ENCODE results near the gene TTYH2. TPM values are rescaled to one million over a fixed set of nuclear protein-coding genes. Genes with fewer than 3 reads are reported as not detected.

TTYH2 gene
- polyA plus RNA-seq, 1 of the 3 experiments (the other 2 are of a cell fraction): 16.1 TPM

- no peak overlapping the region for H3K4me3 ChIP-seq (ENCODE audit: low read depth in 2 of 2, low read length in 1 of 2)
- peaks cover 0 to 15% of the 10 kb centered on the region in 2 experiments; a peak in 1 of 4 replicates for H3K4me1 ChIP-seq (ENCODE audit: control insufficient read depth in 1 of 2, insufficient read depth in 2 of 2, low read depth in 1 of 2, low read length in 1 of 2)
- TF ChIP-seq RFX5 (IDR thresholded peaks at IDR 0.05; ENCODE audit: low read length) (no peak), GATA2 (CRISPR knock-in tag; IDR thresholded peaks at IDR 0.05) (no peak), JUND (IDR thresholded peaks at IDR 0.05) (no peak), FOSL2 (IDR thresholded peaks at IDR 0.05; ENCODE audit: borderline replicate concordance, low read depth) (no peak), EZH2phosphoT487 (IDR thresholded peaks at IDR 0.05; ENCODE audit: borderline replicate concordance, low read depth) (no peak), MXI1 (IDR thresholded peaks at IDR 0.05; ENCODE audit: low read depth, low read length) (no peak), SIN3A (IDR thresholded peaks at IDR 0.05; ENCODE audit: borderline replicate concordance, low read depth, low read length) (no peak), NFIC (IDR thresholded peaks at IDR 0.05; ENCODE audit: borderline replicate concordance) (no peak), MEF2A (IDR thresholded peaks at IDR 0.05; ENCODE audit: borderline replicate concordance, low read depth) (no peak), MAX (IDR thresholded peaks at IDR 0.05; ENCODE audit: low read depth) (no peak), YY1 (IDR thresholded peaks at IDR 0.05; ENCODE audit: low read depth) (no peak), GABPA (IDR thresholded peaks at IDR 0.05; ENCODE audit: low read depth) (no peak), RCOR1 (IDR thresholded peaks at IDR 0.05; ENCODE audit: low read length) (no peak), ZBTB33 (IDR thresholded peaks at IDR 0.05; ENCODE audit: borderline replicate concordance, low read depth) (no peak)
- TF ChIP-seq, protein P1, sequence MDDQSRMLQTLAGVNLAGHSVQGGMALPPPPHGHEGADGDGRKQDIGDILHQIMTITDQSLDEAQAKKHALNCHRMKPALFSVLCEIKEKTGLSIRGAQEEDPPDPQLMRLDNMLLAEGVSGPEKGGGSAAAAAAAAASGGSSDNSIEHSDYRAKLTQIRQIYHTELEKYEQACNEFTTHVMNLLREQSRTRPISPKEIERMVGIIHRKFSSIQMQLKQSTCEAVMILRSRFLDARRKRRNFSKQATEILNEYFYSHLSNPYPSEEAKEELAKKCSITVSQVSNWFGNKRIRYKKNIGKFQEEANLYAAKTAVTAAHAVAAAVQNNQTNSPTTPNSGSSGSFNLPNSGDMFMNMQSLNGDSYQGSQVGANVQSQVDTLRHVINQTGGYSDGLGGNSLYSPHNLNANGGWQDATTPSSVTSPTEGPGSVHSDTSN (IDR thresholded peaks at IDR 0.05): no peak
- TF ChIP-seq, protein P2, sequence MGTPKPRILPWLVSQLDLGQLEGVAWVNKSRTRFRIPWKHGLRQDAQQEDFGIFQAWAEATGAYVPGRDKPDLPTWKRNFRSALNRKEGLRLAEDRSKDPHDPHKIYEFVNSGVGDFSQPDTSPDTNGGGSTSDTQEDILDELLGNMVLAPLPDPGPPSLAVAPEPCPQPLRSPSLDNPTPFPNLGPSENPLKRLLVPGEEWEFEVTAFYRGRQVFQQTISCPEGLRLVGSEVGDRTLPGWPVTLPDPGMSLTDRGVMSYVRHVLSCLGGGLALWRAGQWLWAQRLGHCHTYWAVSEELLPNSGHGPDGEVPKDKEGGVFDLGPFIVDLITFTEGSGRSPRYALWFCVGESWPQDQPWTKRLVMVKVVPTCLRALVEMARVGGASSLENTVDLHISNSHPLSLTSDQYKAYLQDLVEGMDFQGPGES (IDR thresholded peaks at IDR 0.05; ENCODE audit: low read depth, low read length): no peak
- no peak overlapping the region for H3K4me2 ChIP-seq
- no peaks in the 10 kb centered on the region for H4K20me1 ChIP-seq (ENCODE audit: insufficient read depth)
- WGBS (ENCODE audit: low lambda C conversion rate): 56% methylated on average over 4 of the region's 4 CpGs
- no peak overlapping the region for H2AFZ ChIP-seq (ENCODE audit: low read depth)
- DNase-seq: no peak
- no peaks in the 10 kb centered on the region for H3K79me2 ChIP-seq (ENCODE audit: insufficient read depth)
- no peak overlapping the region for H3K9ac ChIP-seq
- H3K27me3 ChIP-seq (ENCODE audit: insufficient read depth): no peaks in the 10 kb centered on the region
- POLR2A ChIA-PET: no interaction called here
- CTCF ChIA-PET: interaction anchor here (1.2 to 18.5 kb wide), 10 partner anchors 13 to 750 kb away, joined by 3 to 284 read pairs (median 8); partner anchors contain the start of gene RPL38
- H3K36me3 ChIP-seq (replicated peaks in 1 of 2; ENCODE audit: control insufficient read depth in 1 of 2, insufficient read depth in 2 of 2, low read length in 1 of 2): no peaks in the 10 kb centered on the region
- H3F3A ChIP-seq (replicated peaks; ENCODE audit: insufficient read depth): no peaks in the 10 kb centered on the region
- no peaks in the 10 kb centered on the region for H3K9me3 ChIP-seq
- H3K27ac ChIP-seq (ENCODE audit: low read depth in 2 of 2, low read length in 1 of 2): no peak overlapping the region
- no peaks in the 10 kb centered on the region for H3K9me2 ChIP-seq
These were observed 33.8 kb upstream of the TTYH2 start for GRCh38 chr17:74179576-74179975.

Data from SK-N-SH (cell line).